ENCODE results near the gene MIPOL1.

MIPOL1 gene

DNA sequence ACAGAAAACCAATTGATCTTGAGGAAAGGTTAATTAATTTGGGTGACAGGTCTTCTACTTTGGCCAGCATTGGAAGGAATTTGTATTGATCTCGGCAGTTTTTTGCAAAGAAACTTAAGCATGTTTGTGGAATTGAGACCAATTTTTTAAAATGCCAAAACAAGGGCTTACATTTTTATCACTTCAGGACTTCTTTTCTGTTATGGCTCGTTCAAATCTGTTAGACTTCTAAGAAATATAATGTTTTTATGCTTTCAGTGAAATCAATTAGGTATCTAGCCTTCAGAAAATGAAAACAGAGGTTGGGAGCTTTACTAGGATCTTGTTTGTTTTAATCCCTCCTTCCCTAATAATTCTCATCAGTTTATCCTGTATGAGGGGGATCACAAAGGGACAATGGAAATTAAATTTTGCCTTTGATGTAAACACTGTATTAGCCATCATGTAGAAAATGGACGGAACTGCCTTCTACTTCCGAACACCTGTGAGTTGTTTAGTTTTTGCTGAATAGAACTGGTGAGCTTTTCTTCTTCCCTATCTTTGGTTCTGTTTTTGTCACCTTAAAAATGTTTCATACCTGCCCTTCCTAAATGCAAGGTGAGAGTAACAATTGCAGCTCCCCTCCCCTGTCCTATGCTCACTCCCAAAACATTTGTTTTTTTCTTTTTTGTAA, 389.5 kb downstream of the MIPOL1 start:
- DNase-seq (ENCODE audit: low read depth): no peak

DNA sequence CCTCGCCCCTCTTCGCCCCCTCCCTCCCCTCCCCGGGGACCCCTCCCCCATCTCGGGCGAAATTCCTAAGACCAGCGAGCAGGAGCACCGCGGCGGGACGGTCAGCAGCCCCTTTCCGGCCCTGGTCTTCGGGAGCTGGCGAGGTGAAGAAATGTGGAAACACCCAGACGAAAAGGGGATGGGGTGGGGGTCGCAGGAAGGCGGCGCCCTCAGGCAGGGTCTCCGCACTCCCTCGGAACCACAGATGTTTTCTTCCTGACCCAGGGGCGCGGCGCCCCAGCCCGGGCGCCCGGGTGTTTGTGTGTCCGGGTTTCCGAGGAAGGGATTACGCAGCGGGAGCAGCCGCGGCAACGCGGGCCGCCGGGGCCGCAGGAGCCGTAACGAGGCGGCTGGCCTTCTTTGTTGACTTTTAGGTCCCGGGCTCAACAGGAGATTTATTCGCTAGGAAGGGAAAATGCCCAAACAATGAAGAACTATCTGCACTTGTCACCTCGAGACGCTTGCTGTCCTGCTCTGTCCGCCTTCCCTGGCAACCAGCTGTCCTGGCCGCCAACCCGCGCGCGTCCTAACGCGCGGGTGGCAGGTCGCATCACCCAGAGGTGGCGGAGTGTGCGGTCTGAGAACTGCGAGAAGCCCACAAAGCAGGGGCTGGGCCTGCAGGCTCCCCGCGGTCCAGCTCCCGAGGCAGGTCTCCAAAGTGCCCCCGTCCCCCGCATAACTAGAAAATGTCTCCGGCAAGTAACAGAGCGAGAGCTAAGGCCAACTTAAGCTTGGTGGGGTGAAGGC, 390.3 kb downstream of the MIPOL1 start:
- no peak for DNase-seq (ENCODE audit: low read depth)

DNA sequence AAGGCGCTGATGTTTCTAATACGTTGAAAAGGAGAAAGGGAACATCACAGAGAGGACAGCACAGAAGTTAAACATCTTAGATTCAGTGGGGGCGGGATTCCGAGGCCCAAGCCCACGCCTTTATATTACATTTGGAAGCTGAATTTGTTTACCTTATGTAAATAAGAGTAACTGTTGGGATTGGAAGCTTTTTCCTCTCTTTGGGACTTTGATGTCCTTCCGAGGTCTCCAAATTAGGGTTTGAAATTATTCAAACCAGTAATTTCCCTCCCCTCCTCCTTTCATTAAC, 390.9 kb downstream of the MIPOL1 start:
- no peak for DNase-seq (ENCODE audit: low read depth)

DNA sequence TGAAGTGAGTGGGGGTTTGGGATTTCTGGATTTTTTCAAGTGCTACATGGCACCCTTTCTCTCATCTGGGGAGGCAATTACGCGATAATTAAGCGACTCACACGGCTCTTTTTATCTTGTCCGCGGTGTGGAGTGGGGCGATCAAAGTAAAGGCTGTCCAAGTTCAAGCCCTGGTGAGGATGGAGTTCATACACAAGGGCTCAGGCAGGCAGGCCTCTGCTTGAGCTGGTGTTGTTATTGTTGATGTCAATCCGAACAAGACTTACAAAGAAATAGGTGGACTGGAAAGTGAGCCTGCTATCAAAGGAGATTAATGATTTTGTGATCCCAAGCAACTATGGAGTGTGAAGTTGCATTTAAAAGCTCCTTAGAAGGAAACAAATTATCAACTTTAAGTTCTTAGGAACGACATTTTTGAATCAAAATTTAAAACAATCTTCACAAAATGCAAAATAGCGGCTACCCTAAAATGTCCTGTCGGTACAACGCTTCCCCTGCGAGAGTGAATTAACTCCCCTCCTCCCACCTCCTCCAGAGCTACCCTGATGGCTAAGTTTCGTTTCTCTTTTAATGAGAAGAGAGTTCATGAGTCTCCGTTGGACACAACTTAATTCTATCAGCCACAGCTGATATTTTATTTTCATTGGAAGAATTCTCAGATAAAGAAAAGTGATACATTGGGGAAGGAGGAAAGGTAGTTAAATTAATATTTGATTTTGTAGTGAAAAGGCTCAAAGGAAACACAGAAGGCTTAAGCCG, 391.4 kb downstream of the MIPOL1 start:
- DNase-seq (ENCODE audit: low read depth): no peak

DNA sequence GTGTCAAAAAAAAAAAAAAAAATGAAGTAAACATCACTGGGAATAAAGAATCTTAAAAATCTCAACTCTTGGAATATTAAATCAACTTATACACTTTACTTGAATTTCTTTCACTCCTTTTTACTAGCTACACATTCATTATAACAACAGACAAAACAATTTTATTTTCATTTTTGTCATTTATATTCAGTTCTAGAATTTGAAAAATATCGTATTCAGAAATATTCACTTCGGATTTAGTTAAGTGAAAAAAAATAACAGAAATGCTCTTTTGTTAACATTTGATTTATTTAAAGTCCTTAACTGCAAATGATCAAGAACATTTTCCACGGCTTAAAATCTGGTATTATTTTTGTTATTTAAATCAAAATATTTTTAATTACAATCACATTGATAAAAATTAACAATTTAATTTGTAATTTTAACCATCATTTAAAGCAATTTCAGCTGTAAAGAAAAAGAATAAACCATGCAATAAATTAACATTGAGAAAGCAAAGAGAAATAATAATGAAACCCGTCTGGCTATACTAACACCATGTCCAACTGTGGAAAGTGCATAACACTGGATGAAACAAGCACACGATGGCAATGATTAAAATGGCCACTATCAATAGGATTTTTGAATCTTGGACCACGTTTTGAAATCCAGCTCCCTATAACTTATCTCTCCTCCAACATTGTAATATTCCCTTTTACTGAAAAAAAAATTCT, 392.1 kb downstream of the MIPOL1 start:
- DNase-seq (ENCODE audit: low read depth): no peak

DNA sequence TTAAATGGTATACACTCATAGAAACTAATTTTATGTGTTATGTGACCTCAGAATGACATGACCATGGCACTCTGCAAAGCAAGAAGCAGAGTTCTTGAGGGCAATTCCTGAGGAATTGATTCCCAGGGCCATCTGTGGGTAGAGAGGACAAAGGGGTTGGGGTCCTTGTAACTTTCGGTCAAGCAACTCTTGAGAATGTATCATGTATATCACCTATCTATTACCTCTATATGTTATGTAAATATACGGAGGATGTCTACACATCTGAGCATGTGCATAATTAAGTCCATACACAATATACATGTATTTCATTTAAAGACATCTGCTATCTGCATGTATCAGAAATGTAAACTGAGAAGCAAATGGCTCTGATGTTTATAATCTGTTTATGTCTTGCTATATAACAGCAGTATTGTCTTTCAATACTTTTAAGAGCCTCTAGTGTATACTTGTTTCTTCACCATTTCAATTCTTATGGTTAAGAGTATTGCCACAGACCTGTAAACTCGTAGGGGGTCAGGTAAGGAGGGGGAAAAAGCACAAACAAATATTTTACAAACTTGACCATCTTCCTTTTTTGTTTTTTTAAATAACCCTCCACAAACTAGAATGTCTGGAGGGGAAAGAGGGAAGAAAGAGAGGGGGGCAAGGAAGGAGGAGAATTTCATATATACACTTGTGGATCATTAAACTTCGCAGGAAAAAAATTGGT, 392.8 kb downstream of the MIPOL1 start:
- DNase-seq (ENCODE audit: low read depth): no peak

DNA sequence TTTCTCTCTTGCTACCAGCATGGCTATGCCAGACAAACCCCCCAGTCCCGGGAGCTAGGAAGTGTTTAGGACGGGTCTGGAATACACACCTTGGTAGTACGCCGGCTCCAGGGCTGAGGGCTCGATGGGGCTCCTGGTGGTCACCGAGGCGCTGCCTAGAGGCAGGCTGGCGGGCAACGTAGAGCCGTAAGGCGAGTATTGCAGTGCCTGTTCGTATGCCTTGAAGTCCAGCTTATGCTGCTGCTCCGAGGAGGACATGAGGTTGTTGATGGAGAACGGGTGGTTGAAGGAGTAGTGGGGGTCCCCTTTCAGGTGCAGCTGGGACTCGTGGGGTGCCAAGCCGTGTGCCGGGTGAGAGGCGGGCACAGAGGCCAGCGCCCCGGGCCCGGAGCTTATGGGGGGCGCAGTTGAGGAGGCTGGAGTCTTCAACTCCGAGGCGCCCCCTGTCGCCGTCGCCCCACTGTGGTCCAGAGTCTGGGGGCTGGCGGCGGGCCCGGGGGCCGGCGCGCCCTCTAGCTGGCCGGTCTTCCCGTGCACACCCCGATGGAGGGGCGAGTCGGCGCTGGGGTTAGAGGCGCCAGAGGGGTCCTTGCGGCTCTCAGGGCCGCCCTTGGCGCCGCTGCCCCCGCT, 393.7 kb downstream of the MIPOL1 start:
- DNase-seq (ENCODE audit: low read depth): no peak

DNA sequence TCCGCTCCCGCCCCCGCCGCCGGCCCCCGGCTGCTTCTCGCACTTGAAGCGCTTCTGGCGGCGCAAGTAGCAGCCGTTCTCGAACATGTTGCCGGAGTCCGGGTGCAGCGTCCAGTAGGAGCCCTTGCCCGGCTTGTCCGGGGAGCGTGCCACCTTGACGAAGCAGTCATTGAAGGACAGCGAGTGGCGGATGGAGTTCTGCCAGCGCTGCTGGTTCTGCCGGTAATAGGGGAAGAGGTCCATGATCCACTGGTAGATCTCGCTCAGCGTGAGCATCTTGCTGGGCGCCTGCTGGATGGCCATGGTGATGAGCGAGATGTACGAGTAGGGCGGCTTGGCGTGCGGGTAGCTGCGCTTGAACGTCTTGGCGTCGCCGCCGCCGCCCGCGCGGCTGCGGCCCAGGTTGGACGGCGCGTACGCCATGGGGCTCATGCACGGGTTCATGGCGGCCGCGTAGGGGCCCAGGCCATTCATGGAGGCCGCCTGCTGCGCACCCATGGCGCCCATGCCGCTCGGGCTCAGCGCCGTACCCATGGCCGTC, 394.3 kb downstream of the MIPOL1 start:
- DNase-seq (ENCODE audit: low read depth): no peak

DNA sequence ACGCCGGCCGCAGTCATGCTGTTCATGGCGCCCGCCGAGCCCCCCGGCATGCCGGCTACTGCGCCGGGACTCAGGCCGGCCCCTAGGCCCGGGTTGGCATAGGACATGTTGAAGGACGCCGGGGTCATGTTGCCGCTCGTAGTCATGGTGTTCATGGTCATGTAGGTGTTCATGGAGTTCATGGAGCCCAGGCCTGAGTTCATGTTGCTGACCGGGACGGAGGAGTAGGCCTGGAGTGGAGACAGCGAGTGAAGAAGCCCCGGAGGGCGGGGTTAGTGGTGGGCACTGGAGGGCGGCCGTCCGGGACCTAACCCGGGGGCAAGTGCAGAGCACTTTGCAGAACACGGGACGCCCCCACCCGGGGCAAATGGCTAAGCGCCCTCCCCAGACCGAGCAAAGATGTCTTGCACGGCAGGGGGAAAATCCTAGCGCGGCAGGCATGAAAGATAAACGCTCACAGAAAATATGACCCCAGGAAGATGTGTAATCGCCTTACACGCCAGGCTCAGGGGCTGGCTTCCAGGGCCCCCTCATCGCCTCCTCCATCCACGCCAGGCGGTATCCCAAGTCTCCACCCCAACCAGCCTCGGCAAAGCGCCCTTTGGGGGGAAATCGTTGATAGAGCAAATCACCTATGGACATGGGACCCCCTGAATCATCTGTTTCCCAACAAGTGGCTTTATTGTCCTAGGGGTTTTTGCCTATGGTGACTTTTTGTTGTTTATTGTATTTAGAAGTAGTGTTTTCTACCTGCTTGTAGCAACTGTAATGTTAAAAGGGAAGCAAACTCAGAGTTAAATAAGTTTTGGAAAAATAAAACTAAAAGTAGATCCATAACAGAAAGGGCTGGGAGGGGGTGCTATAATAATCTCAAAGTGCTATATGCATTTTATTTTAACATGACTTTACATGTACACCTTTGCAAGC, 395.0 kb downstream of the MIPOL1 start:
- DNase-seq (ENCODE audit: low read depth): no peak

DNA sequence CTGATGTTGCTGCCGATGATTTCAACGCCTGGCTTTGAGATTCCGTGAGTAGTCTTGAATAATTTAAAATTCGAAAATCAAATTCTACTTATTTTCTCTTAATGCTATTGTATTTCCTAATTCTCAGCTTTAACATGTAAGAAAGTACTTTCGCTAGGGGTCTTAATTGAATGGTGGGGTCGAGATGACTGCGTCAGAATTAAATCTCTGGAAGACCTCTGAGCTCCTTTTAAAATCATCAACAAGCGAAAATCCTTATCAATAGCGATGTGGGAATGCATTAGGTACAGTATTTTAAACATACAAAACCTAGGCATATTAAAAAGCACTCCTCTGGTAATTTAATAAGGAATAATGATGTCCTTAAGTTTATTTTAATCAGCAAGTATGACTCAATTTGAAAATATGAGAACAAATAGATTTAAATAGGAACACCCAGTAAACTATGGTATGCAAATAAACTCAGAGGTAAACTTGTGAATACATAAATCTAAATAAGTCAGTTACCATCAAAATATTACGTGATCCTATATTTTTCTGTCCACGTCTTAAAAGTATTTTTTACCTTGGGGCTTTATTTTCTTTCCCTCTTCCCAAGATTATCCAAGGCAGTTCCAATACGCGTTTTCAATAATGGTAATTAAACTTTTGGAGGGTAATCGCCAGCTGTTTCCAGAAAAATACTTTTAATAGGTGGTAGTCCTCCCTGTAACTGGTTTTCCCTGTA, 395.9 kb downstream of the MIPOL1 start:
- DNase-seq (ENCODE audit: low read depth): no peak

DNA sequence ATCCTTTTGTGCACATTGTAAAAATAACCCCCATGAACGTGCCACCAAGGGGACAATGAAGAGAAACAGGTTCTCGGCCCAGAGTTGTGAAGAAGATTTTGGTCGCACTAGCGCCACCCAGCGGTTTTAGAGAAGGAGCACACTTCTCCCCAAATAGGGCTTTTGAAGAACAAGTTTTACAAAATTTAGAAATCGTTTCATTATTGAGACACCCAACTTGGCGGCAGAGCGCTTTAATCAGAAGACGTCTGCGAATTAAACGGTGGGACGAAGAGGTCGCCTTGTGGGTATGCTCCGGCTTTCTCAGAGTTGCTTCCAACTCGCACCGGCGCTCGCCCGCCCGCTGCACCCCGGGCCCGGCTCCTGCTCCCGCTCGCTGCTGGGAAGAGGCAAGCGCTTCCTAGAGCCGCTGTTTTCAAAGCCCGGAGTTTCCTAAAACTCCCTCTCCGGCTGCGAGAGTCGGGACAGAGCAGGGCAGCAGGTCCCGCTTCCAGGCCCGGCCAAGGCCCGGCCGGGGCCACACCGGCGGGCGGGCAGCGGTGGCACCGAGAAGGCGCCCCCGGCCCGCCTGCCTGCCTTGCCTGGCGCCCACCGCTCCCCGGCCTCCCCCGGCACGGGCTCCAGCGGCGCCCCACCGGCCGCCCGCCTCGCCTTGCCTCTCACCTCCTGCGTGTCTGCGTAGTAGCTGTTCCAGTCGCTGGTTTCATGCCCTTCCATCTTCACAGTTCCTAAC, 396.7 kb downstream of the MIPOL1 start:
- DNase-seq (ENCODE audit: low read depth): no peak

DNA sequence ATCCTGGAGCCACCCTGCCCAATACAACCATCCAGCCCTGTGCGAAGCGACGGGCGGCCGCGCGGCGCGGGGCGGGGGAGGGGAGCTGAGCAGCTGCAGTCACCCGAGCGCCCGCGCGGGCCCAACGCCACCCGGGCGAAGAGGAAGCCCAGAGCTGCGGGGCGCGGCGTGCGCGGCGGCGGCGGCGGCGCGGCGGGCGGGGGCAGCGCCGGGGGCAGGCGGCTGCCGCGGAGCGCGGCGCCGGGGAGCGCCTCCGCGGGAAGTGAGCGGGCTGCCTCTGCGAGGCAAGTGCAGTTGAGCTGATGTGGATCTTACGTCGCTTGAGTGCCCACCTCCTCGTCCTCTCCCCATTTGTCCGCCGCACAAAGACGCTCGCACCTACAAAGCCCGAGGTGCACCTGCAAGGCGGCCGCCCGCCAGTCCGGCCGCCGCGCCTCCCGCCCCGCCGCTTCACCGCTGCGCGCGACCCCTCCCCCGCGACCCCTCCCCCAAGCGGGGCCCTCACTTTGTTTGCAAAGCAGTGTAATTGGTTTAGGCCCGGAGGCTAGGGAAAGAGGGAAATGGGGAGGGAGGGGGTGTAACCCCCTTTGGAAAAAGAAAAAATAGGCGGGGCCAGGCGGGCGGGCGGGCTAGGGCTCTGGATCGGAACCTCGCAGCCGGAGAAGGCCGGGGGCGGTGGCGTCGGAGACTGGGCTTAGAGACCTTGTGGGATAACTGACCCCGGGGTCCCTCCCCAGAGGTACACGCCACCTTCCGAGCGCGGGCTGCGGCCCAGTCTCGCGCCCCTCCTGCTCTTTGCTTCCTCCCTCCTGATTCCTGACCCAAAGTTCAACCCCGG, 397.5 kb downstream of the MIPOL1 start, which contains the start of the genes FOXA1 and TTC6:
TSS of gene FOXA1 (minus strand) at position 279 of the 838 bp plus-strand sequence. CDS start at position 2, 277 bp downstream.
TSS of gene TTC6 (plus strand) at position 659 of the 838 bp plus-strand sequence. CDS start 26,436 bp downstream, outside the sequence.
- DNase-seq (ENCODE audit: low read depth): no peak

DNA sequence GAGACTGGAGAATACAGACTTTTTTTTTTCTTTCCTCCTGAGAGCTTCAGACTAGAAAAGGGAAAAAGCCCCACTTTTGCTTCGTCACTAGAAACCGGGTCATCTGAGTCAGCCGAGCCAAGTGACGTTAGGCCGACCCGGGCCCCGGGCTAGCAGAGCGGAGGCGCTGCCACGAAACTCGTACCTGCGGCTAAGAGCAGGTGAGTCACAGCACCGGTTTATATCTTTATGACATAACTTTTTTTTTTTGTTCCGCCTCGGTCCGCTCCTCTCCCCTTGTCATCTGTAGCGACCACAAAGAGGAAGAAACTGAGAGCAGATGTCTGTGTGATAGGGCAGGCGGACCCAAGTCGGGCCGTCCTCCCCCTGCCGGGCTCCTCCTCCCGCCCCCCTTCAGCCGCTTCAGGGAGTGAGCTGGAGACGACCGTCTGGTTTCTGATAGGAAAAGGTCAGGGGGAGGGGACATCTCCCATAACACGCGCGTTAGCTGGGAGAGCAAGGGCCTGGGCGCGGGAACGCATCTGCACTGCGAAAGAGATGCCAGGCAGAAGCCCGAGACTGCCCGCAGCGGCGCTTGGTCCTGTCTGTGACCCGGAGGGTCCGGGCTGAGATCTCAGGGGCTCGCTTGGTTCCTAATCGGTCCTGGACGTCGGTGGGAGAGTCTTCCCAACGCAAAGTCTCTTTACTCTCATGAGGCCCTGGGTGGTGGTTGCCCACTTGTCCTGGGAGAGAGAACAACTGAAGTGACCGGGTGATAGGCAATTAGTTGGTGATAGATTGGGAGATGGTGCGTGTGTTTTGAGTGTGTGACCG, 398.3 kb downstream of the MIPOL1 start:
- peak; percentile 65 for DNase-seq (ENCODE audit: low read depth)

DNA sequence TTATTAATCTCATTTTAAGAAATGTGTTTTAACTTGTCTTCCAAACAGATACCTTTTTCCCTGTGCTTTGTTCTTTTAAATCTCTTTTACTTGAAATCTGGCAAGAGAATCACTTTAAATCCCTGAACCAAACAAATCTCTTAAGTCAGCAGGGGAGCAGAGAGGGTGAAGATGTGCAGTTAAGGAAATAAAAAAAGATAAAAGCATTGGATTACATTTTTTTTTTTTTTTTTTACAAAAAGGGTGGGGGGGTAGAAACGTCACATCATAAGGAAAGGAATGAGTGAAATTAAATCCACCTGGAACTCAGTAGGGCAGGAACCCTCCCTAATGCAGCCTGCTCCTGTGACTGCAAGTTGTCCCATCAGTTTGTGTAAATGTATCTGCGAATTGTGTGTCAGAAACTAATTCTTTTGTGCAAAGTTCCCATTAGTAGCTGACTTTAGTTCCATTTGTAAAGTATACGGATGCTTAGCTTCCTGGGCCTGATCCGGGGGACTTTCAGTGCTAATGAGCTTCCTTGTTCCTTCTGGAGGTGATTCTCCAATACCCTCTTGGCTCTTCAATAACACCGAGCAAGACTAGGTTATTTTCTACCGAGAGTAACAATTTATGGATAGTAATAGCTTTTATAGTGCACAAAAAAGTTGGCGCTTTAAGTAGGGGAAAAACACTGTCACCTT, 399.2 kb downstream of the MIPOL1 start:
- no peak for DNase-seq (ENCODE audit: low read depth)

DNA sequence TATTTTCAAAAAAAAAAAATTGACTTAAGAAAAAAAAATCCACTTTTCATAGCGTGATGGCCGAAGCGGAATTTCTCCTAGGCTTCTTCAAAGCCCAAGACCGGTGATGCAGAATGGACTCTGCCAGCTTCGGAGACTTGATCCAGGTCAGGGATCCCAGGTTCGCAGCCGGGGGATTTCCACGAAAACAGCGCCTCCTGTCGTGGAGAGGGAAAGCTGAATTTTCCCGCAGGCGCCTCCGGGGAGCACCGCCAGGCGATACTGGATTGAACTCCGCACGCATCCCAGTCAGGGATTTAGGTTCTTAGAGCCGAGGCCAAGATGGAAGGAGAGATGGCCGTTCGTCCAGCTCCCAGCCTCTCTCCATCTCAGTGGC, 399.8 kb downstream of the MIPOL1 start:
- no peak for DNase-seq (ENCODE audit: low read depth)

All from CMK (cell line).